HFFc6 (cell line): Measurements from ENCODE around the gene NAE1. TPM values are rescaled to one million over a fixed set of nuclear protein-coding genes. Genes with fewer than 3 reads are reported as not detected.

Experiments used
- DNase-seq: peaks from one replicate; pipeline ENCODE4 v3.0.0-alpha.2; 2018
- H3K27ac Mint-ChIP-seq: 2 replicates; pipeline ENCODE4 v1.8.0; 2020; ENCODE audit warnings: mild to moderate bottlenecking, mixed read lengths
- H3K27me3 Mint-ChIP-seq: 2 replicates; pipeline ENCODE4 v1.8.0; 2021; ENCODE audit warnings: mild to moderate bottlenecking, moderate library complexity, mixed read lengths; ENCODE audit not compliant: insufficient read depth
- H3K36me3 Mint-ChIP-seq: 2 replicates; pipeline ENCODE4 v1.8.0; 2021; ENCODE audit warnings: low read depth, mixed read lengths
- H3K4me1 Mint-ChIP-seq: 2 replicates; pipeline ENCODE4 v1.8.0; 2020; ENCODE audit warnings: low read depth, mixed read lengths
- H3K4me3 Mint-ChIP-seq: 2 replicates; pipeline ENCODE4 v1.8.0; 2020; ENCODE audit warnings: mild to moderate bottlenecking, moderate library complexity, mixed read lengths
- H3K9me3 Mint-ChIP-seq: 2 replicates; pipeline ENCODE4 v1.8.0; 2020; ENCODE audit warnings: mild to moderate bottlenecking, mixed read lengths
- CTCF ChIP-seq: fragments of 200-600 bp; sonication (generic); IDR thresholded peaks from 2 replicates; pipeline ENCODE4 v1.5.0; 2021; ENCODE audit warnings: antibody characterized with exemption, mild to moderate bottlenecking
- total RNA-seq, 6 experiments: library from RNA; stranded (reverse); fragmentation: NEBNext Ultra II Directional; extraction: Animal tissue kit (Norgen Biotek cat#: 25700); gene quantifications; 2 replicates in 1 of 6; 3 replicates in 5 of 6; pipeline ENCODE4 v1.2.3, GENCODE V29; 2021

NAE1 gene
- total RNA-seq, 6 experiments from 2014 or later: 47.3 to 57.5 (median 53.8) TPM

- no peak for TF ChIP-seq CTCF
- H3K4me3 Mint-ChIP-seq: no peak overlapping the region
- no peak overlapping the region for H3K27ac Mint-ChIP-seq
- no peaks in the 10 kb centered on the region; the same call in 1 of the 2 replicates for H3K4me1 Mint-ChIP-seq
- H3K9me3 Mint-ChIP-seq: no peaks in the 10 kb centered on the region
- H3K36me3 Mint-ChIP-seq: no peaks in the 10 kb centered on the region
- peaks cover 47% of the 10 kb centered on the region for H3K27me3 Mint-ChIP-seq
- no peak for DNase-seq
These were observed 17.4 kb upstream of the NAE1 start for GRCh38 chr16:66848172-66848571.

DNA sequence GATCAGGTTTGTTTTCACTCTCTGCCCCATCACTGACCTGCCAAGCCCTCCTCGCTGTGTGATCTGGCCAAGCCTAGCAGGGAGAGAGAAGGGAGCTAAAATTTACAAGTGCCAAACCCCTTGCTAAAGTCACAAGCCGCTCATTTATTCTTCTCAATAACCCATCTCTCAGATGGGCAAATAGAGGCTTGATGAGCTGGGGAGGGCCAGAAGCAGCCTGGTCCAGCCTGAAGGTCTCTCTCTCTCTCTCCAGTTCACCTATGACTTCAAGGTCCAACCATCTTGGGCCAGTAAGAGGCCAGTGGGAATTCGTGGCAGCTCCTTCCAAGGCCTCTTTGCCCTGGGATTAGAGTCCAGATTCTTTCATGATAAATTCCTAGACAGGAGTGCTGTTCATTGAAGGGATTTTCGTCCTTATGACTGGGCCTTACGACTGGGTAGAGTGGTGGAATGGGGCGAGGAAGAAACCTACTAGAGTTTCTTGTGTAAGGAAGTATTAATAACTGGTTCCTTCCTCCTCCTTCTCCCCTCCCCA is 16.8 kb upstream of the NAE1 start:
- H3K9me3 Mint-ChIP-seq: no peaks in the 10 kb centered on the region

GRCh38 chr16:66846831-66847230 is 16.1 kb upstream of the NAE1 start:
- no peak for DNase-seq

More for the DNA sequence above, 16.8 kb upstream of the NAE1 start:
- DNase-seq: no peak
- Mint-ChIP-seq H3K27me3 (peaks cover 53% of the 10 kb centered on the region), H3K4me1 (no peaks in the 10 kb centered on the region; the same call in 1 of the 2 replicates), H3K27ac (no peak overlapping the region), H3K4me3 (no peak overlapping the region), H3K36me3 (no peaks in the 10 kb centered on the region)
- no peak for TF ChIP-seq CTCF

DNA sequence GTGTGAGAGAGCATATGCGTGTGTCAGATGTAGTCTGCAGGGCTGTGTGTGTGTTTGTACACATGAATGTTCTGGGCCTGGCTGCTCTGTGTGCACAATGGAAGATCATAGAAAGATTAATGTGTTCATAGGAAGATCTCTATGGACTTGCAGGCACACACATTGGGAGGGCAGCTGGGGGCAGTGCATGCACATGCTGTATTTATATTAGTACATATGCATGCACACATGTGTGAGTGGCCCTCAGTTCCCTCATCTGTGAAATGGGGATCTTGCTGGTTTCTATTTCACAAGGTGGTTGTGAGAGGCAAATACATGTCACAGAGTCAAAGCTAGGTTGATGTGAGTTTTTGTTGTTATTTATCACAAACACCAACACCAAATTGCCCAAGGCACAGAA is 15.5 kb upstream of the NAE1 start:
- no peak overlapping the region for H3K4me3 Mint-ChIP-seq
- H3K27me3 Mint-ChIP-seq: peaks cover 62% of the 10 kb centered on the region

More at GRCh38 chr16:66846831-66847230, 16.1 kb upstream of the NAE1 start:
- H3K27me3 Mint-ChIP-seq: peaks cover 61% of the 10 kb centered on the region
- no peaks in the 10 kb centered on the region for H3K9me3 Mint-ChIP-seq
- H3K36me3 Mint-ChIP-seq: no peaks in the 10 kb centered on the region
- no peaks in the 10 kb centered on the region; the same call in 1 of the 2 replicates for H3K4me1 Mint-ChIP-seq
- H3K27ac Mint-ChIP-seq: no peak overlapping the region
- no peak overlapping the region for H3K4me3 Mint-ChIP-seq
- TF ChIP-seq CTCF: no peak

GRCh38 chr16:66845791-66846221 is 15.0 kb upstream of the NAE1 start:
- DNase-seq: no peak
- no peaks in the 10 kb centered on the region for H3K36me3 Mint-ChIP-seq
- H3K4me3 Mint-ChIP-seq: no peak overlapping the region
- no peak overlapping the region for H3K27ac Mint-ChIP-seq
- H3K4me1 Mint-ChIP-seq: no peaks in the 10 kb centered on the region; the same call in 1 of the 2 replicates
- no peaks in the 10 kb centered on the region for H3K9me3 Mint-ChIP-seq
- no peak for TF ChIP-seq CTCF
- H3K27me3 Mint-ChIP-seq: peaks cover 66% of the 10 kb centered on the region

More for the DNA sequence above, 15.5 kb upstream of the NAE1 start:
- no peaks in the 10 kb centered on the region; the same call in 1 of the 2 replicates for H3K4me1 Mint-ChIP-seq
- no peak for DNase-seq
- no peak for TF ChIP-seq CTCF
- H3K36me3 Mint-ChIP-seq: no peaks in the 10 kb centered on the region
- H3K27ac Mint-ChIP-seq: no peak overlapping the region
- H3K9me3 Mint-ChIP-seq: no peaks in the 10 kb centered on the region
